GM18520 (cell line): ENCODE data around the gene RECK.

ENCODE experiments used
- ATAC-seq: cut with Tn5 transposase; IDR thresholded peaks from one replicate; pipeline ENCODE4 v1.9.1; 2021; ENCODE audit not compliant: unreplicated experiment

The RECK gene

GRCh38 chr9:36136894-36137391 lies 100.2 kb downstream of the RECK start:
- ATAC-seq: no peak

GRCh38 chr9:36137392-36138004 lies 100.8 kb downstream of the RECK start:
- no peak for ATAC-seq

GRCh38 chr9:36138496-36138895 lies 101.8 kb downstream of the RECK start:
- no peak for ATAC-seq

- no peak for ATAC-seq
These were observed 102.2 kb downstream of the RECK start for GRCh38 chr9:36138901-36139300.

- ATAC-seq: no peak
These were observed 103.7 kb downstream of the RECK start for GRCh38 chr9:36140086-36141084.

- ATAC-seq: no peak
These were observed 104.6 kb downstream of the RECK start for GRCh38 chr9:36141288-36141687.

- ATAC-seq: no peak
These were observed 105.0 kb downstream of the RECK start for GRCh38 chr9:36141761-36142160.

- no peak for ATAC-seq
These were observed 106.0 kb downstream of the RECK start for GRCh38 chr9:36142510-36143244.

GRCh38 chr9:36143245-36143641 lies 106.5 kb downstream of the RECK start:
- ATAC-seq: no peak

- no peak for ATAC-seq
These were observed 107.9 kb downstream of the RECK start for GRCh38 chr9:36144309-36145232.

- ATAC-seq: no peak
These were observed 109.3 kb downstream of the RECK start for GRCh38 chr9:36145970-36146369.

- no peak for ATAC-seq
These were observed 109.9 kb downstream of the RECK start for GRCh38 chr9:36146651-36147050.

GRCh38 chr9:36147441-36148175 lies 110.9 kb downstream of the RECK start:
- no peak for ATAC-seq

GRCh38 chr9:36148311-36149051 lies 111.8 kb downstream of the RECK start:
- no peak for ATAC-seq

GRCh38 chr9:36149197-36149596 lies 112.5 kb downstream of the RECK start:
- ATAC-seq: no peak

- no peak for ATAC-seq
These were observed 114.0 kb downstream of the RECK start for GRCh38 chr9:36150574-36151315.

GRCh38 chr9:36151316-36152210 lies 114.8 kb downstream of the RECK start:
- peak; percentile 81 for ATAC-seq
